ENCODE data around the gene HMMR.

- TF ChIP-seq CTCF (conservative IDR thresholded peaks at IDR 0.05; ENCODE audit: low read depth, low read length), result peak; percentile 53
- no peak for TF ChIP-seq EZH2 (IDR thresholded peaks at IDR 0.05; ENCODE audit: borderline replicate concordance, low read depth, low read length, poor library complexity, severe bottlenecking)
Measured at GRCh38 chr5:163503106-163504078, 43.0 kb downstream of the HMMR start.
